Measurements from ENCODE around the gene CYP2A7. TPM values are rescaled to one million over a fixed set of nuclear protein-coding genes. Genes with fewer than 3 reads are reported as not detected.

CYP2A7 gene
- total RNA-seq, 1 donor from 2014 or later, result 0.68 TPM

Other genes with a start within 250 kb of the CYP2A7 start
- 17.7 TPM for gene NUMBL, start 191.6 kb downstream of the CYP2A7 start, total RNA-seq
- gene COQ8B, start 165.3 kb downstream of the CYP2A7 start, total RNA-seq, result 43.9 TPM
- gene ITPKC, start 165.1 kb downstream of the CYP2A7 start, total RNA-seq, result 34.9 TPM
- gene ACTMAP, start 131.8 kb downstream of the CYP2A7 start, total RNA-seq, result 17.6 TPM
- gene SNRPA, start 131.0 kb downstream of the CYP2A7 start, total RNA-seq, result 44.8 TPM
- 1.7 TPM for gene MIA, start 106.7 kb downstream of the CYP2A7 start, total RNA-seq
- 48.5 TPM for gene RAB4B, start 104.0 kb downstream of the CYP2A7 start, total RNA-seq
- 188 TPM for gene EGLN2, start 83.0 kb downstream of the CYP2A7 start, total RNA-seq
- gene CYP2A6, start 31.8 kb downstream of the CYP2A7 start, total RNA-seq, result 2.0 TPM
- 1.9 TPM for gene CYP2B6, start 109.1 kb upstream of the CYP2A7 start, total RNA-seq
- not detected for gene CYP2A13, start 206.2 kb upstream of the CYP2A7 start, total RNA-seq
- 1.7 TPM for gene CYP2F1, start 232.2 kb upstream of the CYP2A7 start, total RNA-seq

Data from lower lobe of right lung (tissue), 1 donor.